Body of pancreas (tissue), 4 donors: ENCODE results near the gene PEX1. TPM values are rescaled to one million over a fixed set of nuclear protein-coding genes. Genes with fewer than 3 reads are reported as not detected.
A peak's percentile ranks its signal among the peaks of the same experiment; 100 is the strongest.

Experiments
- ATAC-seq: fragments of 150-250 bp; one replicate; pipeline ENCODE4 v1.9.1; 2016
- DNase-seq, 4 donors: peaks; one replicate each; pipeline ENCODE4 v3.0.0-alpha.2; 2019
- H3K27ac ChIP-seq, 4 donors: fragments of 200-600 bp; sonication (generic); 1 replicate in 3 of 4; 2 replicates in 1 of 4; pipeline versions ENCODE4 v1.5.1 to v1.6.1; 2016 to 2019; ENCODE audit warnings: mild to moderate bottlenecking in 1 of 4, mixed read lengths in 1 of 4, moderate library complexity in 1 of 4
- H3K27me3 ChIP-seq, 2 donors: fragments of 200-600 bp; sonication (generic); one replicate each; pipeline ENCODE4 v1.6.0; 2016; ENCODE audit warnings: mild to moderate bottlenecking in 1 of 2
- H3K36me3 ChIP-seq, 2 donors: fragments of 200-600 bp; sonication (generic); replicated peaks in 1 of 2; 2 replicates each; pipeline ENCODE4 v1.5.1; 2016; ENCODE audit warnings: low read depth in 2 of 2; ENCODE audit not compliant: insufficient read depth in 1 of 2
- H3K4me1 ChIP-seq: fragments of 200-600 bp; sonication (generic); one replicate; pipeline ENCODE4 v1.6.0; 2016
- H3K4me3 ChIP-seq, 2 donors: fragments of 200-600 bp; sonication (generic); 1 replicate in 1 of 2; 2 replicates in 1 of 2; pipeline ENCODE4 v1.5.1; 2016 to 2019
- H3K9me3 ChIP-seq, 3 donors: fragments of 200-600 bp; sonication (generic); 1 replicate in 2 of 3; 2 replicates in 1 of 3; pipeline ENCODE4 v1.5.1; 2016
- CTCF ChIP-seq, 7 experiments: fragments of 450-650 bp in 4 of 7; fragments of 200-600 bp in 3 of 7; sonication (generic) in 3 of 7; IDR thresholded peaks; one replicate each; pipeline ENCODE4 v1.5.1; 2016 to 2019; ENCODE audit warnings: antibody characterized with exemption in 7 of 7
- POLR2A ChIP-seq, 3 donors: fragments of 450-650 bp; IDR thresholded peaks; one replicate each; pipeline ENCODE4 v1.6.1; 2016; ENCODE audit warnings: antibody characterized with exemption in 3 of 3, mild to moderate bottlenecking in 2 of 3
- WGBS, 2 donors: methylation state at CpG; one replicate each; pipeline ENCODE4 v1.1.5; 2017; 5-methylcytosine and 5-hydroxymethylcytosine counted together
- intact Hi-C: fragments of 100-400 bp; cut with DNase I; formaldehyde crosslinking; loops from one replicate; pipeline ENCODE4 v1.15.1; 2023
- total RNA-seq, 2 donors: library from RNA; depleted of rRNA; stranded (reverse); fragments of >200 nt; gene quantifications; one replicate each; pipeline ENCODE4 v1.1.0, GENCODE V29; 2016

Gene PEX1
- total RNA-seq, 2 donors from 2014 or later = 13.8 to 18.9 TPM

DNA sequence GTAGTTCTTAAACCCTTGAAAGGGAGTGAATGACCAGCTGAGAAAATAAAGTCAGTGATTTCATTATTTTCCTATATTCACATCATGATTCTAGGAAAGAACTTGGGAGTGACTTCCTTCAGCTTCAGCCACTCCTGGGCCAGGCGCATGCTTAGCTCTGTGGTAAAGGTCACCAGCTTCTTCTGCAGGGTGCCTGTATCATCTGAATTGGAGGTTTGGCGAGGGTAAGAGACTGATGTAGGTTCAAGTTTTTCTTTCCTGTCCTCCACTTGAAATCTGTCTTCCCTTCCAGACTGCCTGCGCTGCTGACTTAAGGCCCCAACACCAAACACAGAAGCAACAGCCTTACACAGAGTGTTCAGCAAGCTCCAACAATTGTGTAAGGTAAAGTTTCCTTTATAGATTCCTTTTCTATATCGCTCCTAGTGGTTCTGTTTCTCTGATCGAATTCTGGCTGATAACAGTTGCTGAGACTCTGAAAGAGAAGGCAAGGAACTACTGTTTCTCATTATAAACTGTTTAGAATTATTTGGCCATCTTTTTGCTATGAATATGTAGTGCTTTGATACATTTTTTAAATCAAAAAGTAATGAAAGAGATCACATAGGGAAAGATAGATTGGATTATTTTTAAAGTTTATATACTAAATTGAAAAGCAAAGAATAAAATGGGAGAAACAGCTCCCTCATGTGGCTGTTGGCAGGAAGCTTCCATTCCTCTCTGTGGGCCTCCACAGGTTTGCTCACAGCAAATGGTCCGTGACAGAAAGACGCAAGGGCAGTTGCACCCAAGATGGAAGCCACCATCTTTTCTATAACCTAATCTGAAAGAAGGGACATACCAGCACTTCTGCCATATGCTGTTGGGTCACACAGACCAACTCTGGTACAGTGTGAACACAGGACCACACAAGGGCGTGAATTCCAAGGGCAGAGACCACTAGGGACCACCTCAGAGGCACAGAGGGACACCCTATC, 67.0 kb downstream of the PEX1 start:
- WGBS, 2 donors = 40 to 46% methylated on average over 8 of the region's 8 CpGs
- Histone ChIP-seq H3K9me3 (no peaks in the 10 kb centered on the region), H3K36me3 (peaks cover 4 to 5% of the 10 kb centered on the region in 2 donors), H3K27me3 (no peaks in the 10 kb centered on the region), H3K27ac (peak overlapping the region in 1 of 4 donors; percentile 25), H3K4me3 (no peak overlapping the region), H3K4me1 (peaks cover 11% of the 10 kb centered on the region)
- peak; percentile 71 for ATAC-seq
- intact Hi-C loops = no loop called here
- TF ChIP-seq CTCF (IDR thresholded peaks at IDR 0.05) (peak; percentile 49 to 75 (median 61)), POLR2A (IDR thresholded peaks at IDR 0.05) (no peak)
- peak; percentile 23 to 54 (median 39) for DNase-seq

DNA sequence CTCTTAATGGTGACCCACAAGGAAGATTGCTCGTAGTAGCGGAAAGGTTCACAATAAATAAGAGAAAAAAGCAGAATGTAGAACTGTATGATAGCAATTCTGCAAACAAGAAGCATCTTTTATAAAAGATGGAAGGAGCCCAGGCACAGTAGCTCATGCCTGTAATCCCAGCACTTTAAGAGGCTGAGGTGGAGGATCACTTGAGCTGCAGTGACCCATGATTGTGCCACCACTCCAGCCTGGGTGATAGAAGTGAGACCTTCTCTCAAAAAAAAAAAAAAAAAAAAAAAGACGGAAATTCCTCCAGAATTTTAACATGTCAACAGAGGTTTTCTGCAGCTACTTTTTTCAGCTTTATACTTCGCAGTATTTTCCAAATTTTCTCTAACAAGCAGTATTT, 67.8 kb downstream of the PEX1 start:
- peaks cover 4 to 12% of the 10 kb centered on the region in 2 donors for H3K36me3 ChIP-seq
- no peaks in the 10 kb centered on the region for H3K27me3 ChIP-seq
- H3K4me3 ChIP-seq = no peak overlapping the region
- peaks cover 11% of the 10 kb centered on the region for H3K4me1 ChIP-seq
- WGBS, 2 donors = 77 to 80% methylated on average over 4 of the region's 4 CpGs
- TF ChIP-seq POLR2A (IDR thresholded peaks at IDR 0.05) = no peak
- TF ChIP-seq CTCF (IDR thresholded peaks at IDR 0.05) = no peak
- no peak for DNase-seq
- no peak for ATAC-seq
- H3K27ac ChIP-seq = no peak overlapping the region
- intact Hi-C loops = no loop called here
- H3K9me3 ChIP-seq = no peaks in the 10 kb centered on the region

GRCh38 chr7:92460109-92460508, 68.2 kb downstream of the PEX1 start:
- Histone ChIP-seq H3K4me3 (no peak overlapping the region), H3K4me1 (peaks cover 11% of the 10 kb centered on the region), H3K9me3 (no peaks in the 10 kb centered on the region), H3K27me3 (no peaks in the 10 kb centered on the region), H3K27ac (no peak overlapping the region), H3K36me3 (peaks cover 4 to 12% of the 10 kb centered on the region in 2 donors)
- ATAC-seq = no peak
- 69 to 82% methylated on average over 2 of the region's 2 CpGs for whole genome bisulfite sequencing, 2 donors
- no peak for TF ChIP-seq CTCF (IDR thresholded peaks at IDR 0.05)
- no peak for TF ChIP-seq POLR2A (IDR thresholded peaks at IDR 0.05)
- intact Hi-C loops = no loop called here
- no peak for DNase-seq

- no peak overlapping the region for H3K4me3 ChIP-seq
- H3K9me3 ChIP-seq = no peaks in the 10 kb centered on the region
- WGBS, 2 donors = 95 to 100% methylated on average over 2 of the region's 2 CpGs
- no peak for TF ChIP-seq POLR2A (IDR thresholded peaks at IDR 0.05)
- TF ChIP-seq CTCF (IDR thresholded peaks at IDR 0.05) = no peak
- H3K36me3 ChIP-seq = peaks cover 4 to 29% of the 10 kb centered on the region in 2 donors
- peaks cover 5% of the 10 kb centered on the region for H3K4me1 ChIP-seq
- H3K27me3 ChIP-seq = no peaks in the 10 kb centered on the region
- ATAC-seq = no peak
- intact Hi-C loops = no loop called here
- no peak for DNase-seq
- H3K27ac ChIP-seq = no peak overlapping the region
These were observed 72.1 kb downstream of the PEX1 start for GRCh38 chr7:92456236-92456635.
